GM18498 (cell line): ENCODE results near the gene OR5AN1.
"Not testable (repeated sequence)": the region's sequence is repeated elsewhere in the genome, so short reads cannot be mapped to it uniquely, and the experiment has no call there.

Source experiments
- ATAC-seq: cut with Tn5 transposase; IDR thresholded peaks from one replicate; pipeline ENCODE4 v1.9.1; 2021; ENCODE audit warnings: mild to moderate bottlenecking, moderate library complexity; ENCODE audit not compliant: unreplicated experiment

OR5AN1 gene, protein sequence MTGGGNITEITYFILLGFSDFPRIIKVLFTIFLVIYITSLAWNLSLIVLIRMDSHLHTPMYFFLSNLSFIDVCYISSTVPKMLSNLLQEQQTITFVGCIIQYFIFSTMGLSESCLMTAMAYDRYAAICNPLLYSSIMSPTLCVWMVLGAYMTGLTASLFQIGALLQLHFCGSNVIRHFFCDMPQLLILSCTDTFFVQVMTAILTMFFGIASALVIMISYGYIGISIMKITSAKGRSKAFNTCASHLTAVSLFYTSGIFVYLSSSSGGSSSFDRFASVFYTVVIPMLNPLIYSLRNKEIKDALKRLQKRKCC

DNA sequence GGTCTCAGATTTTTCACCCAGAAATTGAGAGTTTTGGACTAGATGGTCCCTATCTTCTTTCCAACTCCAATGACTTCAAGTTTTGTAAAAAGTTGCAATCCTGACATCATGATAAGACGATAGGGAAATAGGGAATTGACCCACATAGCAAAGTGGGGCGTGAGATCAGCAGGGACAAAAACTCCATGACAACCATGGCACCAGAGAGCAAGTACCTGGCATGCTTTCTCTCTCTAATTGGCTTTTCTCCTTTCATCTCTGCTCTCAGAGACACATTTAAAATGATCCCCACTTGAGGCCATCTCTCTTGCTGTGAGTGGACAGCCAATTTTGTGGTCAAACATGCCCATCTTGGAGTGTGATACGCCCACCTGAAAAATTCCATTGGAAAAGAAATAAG, at the start of gene OR5AN1:
OR5AN1 (plus strand) TSS at position 301 of the 400 bp plus-strand sequence. CDS start 5,564 bp downstream, outside the sequence.
- ATAC-seq = no peak

DNA sequence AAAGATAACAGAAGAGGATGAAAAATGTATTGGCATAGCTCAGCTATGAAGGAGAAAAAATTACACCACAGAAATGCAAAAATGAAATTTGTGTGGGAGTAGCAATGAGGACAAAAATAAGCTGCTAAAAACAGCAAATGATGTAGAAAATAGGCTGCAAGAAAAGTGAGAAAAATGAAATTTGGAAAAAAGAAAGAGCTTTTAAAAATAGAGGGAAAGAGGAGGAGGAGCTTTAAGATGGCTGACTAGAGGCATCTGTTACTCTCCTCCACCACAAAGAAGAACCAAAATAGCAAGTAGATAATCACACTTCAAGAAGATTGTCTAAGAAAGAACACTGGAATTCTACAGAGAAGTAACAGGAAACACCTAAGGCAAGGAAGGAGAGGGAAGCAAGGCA, 23.7 kb upstream of the OR5AN1 start:
- no peak for ATAC-seq

DNA sequence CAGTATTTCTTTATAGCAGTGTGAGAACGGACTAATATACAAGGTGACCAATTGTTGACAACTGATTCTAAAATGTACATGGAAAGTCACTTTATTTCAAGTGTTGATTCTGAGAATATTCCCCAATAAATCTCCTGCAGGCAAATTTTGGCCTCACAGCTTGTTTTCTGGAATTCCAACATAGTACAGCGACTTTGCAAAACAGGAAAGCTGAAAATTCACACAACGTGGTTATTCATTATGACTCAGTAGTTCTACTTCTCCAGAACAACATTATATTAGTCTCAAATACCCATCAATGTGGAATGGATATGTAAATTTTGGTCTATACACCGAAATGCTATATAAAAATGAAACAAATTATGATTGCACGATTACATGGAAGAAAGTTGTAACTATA, 22.5 kb upstream of the OR5AN1 start:
- no peak for ATAC-seq

- no peak for ATAC-seq
Measured at GRCh38 chr11:59336931-59337330, 21.8 kb upstream of the OR5AN1 start.

DNA sequence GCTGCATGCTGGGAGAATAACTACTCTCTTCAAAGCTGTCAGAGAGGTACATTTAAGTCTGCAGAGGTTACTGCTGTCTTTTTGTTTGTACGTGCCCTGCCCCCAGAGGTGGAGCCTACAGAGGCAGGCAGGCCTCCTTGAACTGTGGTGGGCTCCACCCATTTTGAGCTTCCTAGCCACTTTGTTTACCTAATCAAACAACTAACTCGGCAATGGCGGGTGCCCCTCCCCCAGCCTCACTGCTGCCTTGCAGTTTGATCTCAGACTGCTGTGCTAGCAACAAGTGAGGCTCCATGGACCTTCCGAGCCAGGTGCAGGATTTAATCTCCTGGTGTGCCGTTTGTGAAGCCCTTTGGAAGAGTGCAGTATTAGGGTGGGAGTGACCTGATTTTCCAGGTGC, 9.0 kb upstream of the OR5AN1 start:
- not testable (repeated sequence) for ATAC-seq

DNA sequence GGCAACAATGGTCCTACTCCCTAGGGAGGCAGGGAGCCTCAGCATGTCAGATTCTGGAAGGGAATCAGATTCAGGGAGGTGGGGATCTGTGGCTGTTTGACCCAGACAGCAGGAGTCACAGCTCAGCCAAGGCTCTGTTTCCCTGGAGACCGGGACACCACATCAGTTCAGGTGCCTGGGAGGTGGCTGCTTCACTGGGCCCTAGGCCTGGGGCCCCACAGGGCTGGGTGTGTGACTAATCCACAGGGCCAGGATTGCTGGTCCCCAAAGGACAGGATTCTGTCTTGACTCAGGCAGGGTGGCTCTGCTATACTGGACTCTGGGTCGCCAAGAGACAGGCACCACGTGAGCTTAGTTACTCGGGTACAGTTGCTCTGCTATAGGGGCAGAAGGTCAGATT, 3.5 kb upstream of the OR5AN1 start:
- no peak for ATAC-seq

DNA sequence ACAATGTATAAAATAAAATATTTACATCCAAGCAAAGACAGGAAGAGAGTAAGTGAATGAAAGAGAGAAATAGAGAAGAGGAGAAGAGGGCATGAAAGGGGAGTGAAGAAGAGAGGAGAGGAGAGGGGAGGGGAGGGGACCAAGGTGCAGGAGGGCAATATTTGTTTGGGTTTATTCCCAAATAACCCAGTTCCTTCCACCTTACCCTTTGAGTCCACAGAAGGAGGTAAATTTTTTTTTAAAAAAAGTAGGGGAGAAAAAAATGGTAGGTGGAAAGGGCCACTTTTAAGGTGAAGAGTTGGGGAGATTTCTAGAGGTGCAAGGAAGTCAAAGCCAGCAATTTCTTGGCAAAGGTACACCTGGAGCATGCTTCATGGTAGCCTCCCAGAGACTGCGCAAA, 2.1 kb upstream of the OR5AN1 start:
- no peak for ATAC-seq

- no peak for ATAC-seq
Measured at GRCh38 chr11:59358020-59358419, 675 bp upstream of the OR5AN1 start.

DNA sequence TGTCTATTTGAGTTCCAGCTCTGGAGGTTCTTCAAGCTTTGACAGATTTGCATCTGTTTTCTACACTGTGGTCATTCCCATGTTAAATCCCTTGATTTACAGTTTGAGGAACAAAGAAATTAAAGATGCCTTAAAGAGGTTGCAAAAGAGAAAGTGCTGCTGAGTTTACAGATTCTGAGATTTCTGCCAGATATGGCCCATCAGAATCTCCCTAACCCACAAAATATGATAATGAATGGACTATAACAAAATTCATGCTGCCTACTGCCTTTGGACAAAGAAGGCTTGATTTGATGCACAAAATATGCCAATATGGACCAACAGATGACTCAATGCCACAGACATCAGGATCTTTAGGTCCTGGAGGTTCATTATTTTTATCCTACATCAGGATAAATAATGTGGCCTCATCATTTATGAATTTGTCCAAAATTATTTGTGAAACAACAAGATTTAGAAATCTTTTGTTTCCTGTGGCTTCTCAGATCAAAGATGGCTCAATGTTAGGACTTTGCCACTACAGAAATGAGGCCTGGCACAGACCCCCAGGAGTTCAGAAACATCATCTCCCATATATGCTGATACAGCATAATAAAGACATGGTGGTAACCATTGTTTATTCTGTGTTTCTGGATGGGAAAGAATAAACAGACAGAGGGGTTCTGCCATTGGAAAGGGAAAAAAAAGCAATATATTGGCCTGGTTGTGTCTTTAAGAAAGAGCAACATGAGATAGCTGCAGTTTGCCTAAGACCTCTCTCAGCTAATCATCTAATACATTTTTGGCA, 6.7 kb downstream of the OR5AN1 start:
- no peak for ATAC-seq

GRCh38 chr11:59368238-59369022, 9.7 kb downstream of the OR5AN1 start:
- ATAC-seq = no peak

GRCh38 chr11:59372324-59372723, 13.6 kb downstream of the OR5AN1 start:
- not testable (repeated sequence) for ATAC-seq

DNA sequence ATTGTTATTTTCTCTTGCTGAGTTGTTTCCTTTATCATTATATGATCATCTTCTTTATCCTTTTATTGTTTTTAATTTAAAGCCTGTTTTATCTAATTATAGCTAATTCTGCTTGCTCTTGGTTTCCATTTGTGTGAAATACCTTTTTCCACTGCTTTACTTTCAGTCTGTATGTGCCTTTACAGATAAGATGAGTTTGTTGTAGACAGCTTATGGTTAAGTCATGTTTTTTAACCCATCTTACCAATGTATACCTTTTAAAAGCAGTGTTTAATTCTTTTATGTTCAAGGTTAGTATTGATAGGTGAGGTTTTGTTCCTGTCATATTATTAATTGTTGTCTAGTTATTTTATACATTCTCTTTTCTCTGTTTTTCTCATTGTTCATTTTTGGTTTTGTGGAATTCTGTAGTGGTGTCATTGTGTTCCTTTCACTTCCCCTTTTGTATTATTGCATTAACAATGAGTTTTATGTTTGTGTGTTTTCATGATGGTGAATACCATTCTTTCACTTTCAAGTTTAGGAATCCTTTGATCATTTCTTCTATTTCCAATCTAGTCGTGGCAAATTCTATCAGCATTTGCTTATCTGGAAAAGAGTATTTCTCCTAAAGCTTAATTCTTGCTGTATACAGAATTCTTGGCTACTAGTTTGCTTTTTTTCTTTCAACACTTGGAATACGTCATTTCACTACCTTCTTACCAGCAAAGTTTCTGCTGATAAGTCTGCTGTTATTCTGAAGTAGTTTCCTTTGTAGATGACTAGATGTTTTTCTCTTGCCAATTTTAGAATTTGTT, 21.8 kb downstream of the OR5AN1 start:
- peak; percentile 97 for ATAC-seq

DNA sequence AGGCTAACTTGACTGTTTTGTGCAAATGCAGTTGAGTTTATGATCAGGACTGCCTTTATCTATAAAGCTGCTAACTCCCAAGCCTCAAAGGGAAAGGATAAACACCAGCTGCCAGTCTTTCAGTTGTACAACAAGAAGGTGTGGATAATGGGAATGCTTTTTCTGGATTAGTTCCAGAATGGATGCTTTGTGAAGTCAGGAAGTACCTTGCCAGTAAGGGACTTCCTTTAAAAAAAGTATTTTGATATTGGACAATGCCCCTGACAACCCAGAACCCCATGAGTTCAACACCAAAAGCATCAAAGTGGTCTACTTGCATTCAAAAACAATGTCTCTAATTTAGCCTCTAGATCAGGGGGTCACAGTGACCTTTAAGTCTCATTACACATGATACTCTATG, 35.5 kb downstream of the OR5AN1 start:
- ATAC-seq = no peak

- ATAC-seq = no peak
Measured at GRCh38 chr11:59400461-59401261, 42.0 kb downstream of the OR5AN1 start.

DNA sequence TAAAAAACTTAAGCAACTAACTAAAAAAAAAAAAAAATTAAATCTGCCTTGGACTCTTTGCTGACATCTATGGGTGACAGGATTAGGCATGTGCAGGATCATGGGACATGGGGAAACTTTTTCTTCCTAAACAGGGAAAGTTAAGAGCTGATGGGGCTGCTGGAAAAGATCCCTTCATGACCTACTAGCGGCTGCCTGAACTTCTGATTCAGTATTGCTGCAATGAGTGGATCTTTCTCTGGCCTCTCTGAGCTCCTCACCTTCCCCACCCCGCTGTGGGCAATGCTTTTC, 42.5 kb downstream of the OR5AN1 start:
- ATAC-seq = no peak

GRCh38 chr11:59403546-59403945, 44.9 kb downstream of the OR5AN1 start:
- no peak for ATAC-seq

DNA sequence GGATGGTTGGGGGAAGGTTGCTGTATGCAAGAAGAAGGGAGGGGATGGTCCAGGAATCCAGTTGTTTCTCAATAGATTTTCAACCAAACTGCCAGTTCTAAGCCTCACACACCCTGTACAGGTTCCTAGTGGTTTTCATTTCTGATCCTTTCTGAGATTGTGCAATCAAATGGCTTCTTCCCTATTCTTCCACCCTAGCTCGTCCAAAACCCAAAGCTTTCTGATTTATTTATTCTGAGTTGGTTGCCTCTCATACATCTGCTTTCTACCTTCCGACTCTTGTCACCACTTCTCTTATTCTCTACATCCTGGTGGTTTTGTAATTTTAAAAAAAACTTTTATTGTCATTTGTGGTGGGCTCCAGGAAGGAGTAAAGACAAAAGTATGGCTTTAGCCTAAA, 55.0 kb downstream of the OR5AN1 start:
- no peak for ATAC-seq

DNA sequence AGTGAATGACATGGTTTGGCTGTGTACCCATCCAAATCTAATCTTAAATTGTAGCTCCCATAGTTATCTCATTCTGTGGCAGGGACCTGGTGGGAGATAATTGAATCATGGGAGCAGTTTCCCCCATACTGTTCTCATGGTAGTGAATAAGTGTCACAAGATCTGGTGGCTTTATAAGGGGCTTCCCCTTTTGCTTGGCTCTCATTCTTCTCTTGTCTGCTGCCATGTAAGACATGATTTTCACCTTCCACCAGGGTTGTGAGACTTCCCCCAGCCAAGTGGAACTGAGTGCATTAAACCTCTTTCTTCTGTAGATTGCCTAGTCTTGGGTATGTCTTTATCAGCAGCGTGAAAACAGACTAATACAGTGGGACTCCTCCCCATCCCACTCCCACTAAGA, 56.4 kb downstream of the OR5AN1 start:
- no peak for ATAC-seq

DNA sequence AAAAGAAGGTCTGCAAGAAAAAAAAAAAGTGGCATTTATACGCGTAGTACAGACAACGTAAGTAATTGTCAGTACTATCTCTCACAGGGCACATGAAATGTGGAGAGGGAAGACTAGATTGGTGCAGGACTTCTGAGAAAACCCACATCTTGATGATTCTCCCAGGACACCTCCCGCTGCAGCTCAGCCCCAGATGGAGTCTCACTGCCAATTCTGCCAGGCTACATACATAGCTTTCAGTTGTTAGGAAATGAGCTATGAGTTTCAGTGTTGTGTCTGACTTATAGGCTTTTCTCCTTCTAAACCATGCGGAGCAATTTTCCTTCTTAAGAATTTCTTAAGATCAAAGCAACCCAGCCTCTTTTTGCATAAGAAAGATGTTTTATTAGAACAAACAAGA, 57.9 kb downstream of the OR5AN1 start:
- ATAC-seq = no peak

- ATAC-seq = no peak
Measured at GRCh38 chr11:59417023-59417422, 58.3 kb downstream of the OR5AN1 start.
